ENCODE measurements around the gene MLXIP.
A peak's percentile ranks its signal among the peaks of the same experiment; 100 is the strongest.

- TF ChIP-seq, protein P1, sequence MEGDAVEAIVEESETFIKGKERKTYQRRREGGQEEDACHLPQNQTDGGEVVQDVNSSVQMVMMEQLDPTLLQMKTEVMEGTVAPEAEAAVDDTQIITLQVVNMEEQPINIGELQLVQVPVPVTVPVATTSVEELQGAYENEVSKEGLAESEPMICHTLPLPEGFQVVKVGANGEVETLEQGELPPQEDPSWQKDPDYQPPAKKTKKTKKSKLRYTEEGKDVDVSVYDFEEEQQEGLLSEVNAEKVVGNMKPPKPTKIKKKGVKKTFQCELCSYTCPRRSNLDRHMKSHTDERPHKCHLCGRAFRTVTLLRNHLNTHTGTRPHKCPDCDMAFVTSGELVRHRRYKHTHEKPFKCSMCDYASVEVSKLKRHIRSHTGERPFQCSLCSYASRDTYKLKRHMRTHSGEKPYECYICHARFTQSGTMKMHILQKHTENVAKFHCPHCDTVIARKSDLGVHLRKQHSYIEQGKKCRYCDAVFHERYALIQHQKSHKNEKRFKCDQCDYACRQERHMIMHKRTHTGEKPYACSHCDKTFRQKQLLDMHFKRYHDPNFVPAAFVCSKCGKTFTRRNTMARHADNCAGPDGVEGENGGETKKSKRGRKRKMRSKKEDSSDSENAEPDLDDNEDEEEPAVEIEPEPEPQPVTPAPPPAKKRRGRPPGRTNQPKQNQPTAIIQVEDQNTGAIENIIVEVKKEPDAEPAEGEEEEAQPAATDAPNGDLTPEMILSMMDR (IDR thresholded peaks at IDR 0.05; ENCODE audit: extremely low read depth in 1 of 2, insufficient read depth in 1 of 2, low read depth in 1 of 2, low read length in 2 of 2) = peak; percentile 78 to 86
- TF ChIP-seq EZH2 (IDR thresholded peaks at IDR 0.05; ENCODE audit: borderline replicate concordance, low read depth, low read length, severe bottlenecking) (no peak), POLR2AphosphoS5 (IDR thresholded peaks at IDR 0.05; ENCODE audit: insufficient read depth, low read depth, low read length) (no peak), POLR2A (IDR thresholded peaks at IDR 0.05; ENCODE audit: low read depth, low read length) (no peak), MYC (IDR thresholded peaks at IDR 0.05; ENCODE audit: low read depth, low read length) (no peak), GATA2 (IDR thresholded peaks at IDR 0.05; ENCODE audit: insufficient read depth, insufficient read length, low read depth, low read length) (no peak)
- TF ChIP-seq, protein P2, sequence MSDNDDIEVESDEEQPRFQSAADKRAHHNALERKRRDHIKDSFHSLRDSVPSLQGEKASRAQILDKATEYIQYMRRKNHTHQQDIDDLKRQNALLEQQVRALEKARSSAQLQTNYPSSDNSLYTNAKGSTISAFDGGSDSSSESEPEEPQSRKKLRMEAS (IDR thresholded peaks at IDR 0.05; ENCODE audit: insufficient read depth, insufficient read length) = no peak
Measured at GRCh38 chr12:122190842-122191668, 112.5 kb downstream of the MLXIP start.

Data from endothelial cell of umbilical vein (primary cell).